HG03108 (cell line): ENCODE measurements around the gene LHFPL3.
"Not testable (repeated sequence)": the region's sequence is repeated elsewhere in the genome, so short reads cannot be mapped to it uniquely, and the experiment has no call there.

Experiments
- ATAC-seq: cut with Tn5 transposase; IDR thresholded peaks from one replicate; pipeline ENCODE4 v1.9.1; 2021; ENCODE audit warnings: moderate library complexity; ENCODE audit not compliant: unreplicated experiment

Gene LHFPL3

DNA sequence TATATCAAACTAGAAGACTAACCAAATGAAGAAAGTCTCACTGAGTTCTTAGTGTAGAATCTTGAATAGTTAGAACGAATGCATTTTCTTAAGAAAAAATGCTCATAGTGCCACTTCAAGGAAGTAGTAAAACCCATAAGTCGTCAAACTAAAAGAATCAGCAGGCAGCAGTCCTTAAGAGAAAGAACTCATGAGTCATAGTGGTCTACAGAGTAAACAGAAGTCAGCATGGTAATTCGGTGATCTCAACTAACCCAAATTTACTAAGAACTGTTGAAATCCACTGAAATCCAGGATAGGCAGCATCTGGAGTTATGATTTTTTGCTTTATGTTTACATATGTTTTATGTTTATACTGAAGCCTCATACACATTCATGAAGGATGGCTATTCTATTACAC is 256.2 kb downstream of the LHFPL3 start:
- ATAC-seq, result no peak

GRCh38 chr7:104595591-104595990 is 267.2 kb downstream of the LHFPL3 start:
- not testable (repeated sequence) for ATAC-seq

DNA sequence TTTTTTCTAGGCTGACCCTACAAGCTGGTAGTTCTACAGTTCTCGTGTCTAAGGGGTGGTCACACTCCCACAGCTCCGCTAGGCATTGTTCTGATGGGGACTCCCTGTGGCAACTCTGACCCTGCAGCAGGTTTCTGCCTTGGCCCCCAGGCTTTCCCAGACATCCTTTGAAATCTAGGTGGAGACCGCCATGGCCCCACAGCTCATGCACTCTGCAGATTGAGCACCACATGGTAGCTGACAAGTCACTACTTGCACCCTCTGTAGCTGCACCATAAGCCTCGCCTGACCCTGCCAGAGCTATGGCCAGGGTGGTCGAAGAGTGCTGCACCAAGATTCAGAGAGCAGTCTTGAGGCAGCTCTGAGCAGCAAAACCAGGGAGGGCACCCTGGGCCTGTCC is 275.6 kb downstream of the LHFPL3 start:
- ATAC-seq, result no peak

DNA sequence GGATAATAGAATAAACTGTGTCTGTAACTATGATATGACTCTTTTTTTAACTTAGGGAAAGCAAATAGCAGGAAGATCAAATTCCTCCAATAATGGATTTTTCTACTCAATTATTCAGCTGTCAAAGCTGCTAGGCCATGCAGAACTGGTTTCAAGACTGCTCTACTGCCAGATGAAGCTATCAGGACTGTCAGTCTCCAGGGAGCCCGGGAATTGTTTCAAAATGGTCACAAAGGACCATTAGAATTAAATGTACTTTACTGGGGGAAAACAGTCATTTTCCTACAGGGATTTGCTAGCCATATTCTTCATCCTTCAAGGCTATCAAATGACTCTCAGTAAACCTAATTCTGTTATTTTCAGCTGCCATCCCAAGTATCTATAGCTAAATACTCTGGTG is 276.3 kb downstream of the LHFPL3 start:
- no peak for ATAC-seq

DNA sequence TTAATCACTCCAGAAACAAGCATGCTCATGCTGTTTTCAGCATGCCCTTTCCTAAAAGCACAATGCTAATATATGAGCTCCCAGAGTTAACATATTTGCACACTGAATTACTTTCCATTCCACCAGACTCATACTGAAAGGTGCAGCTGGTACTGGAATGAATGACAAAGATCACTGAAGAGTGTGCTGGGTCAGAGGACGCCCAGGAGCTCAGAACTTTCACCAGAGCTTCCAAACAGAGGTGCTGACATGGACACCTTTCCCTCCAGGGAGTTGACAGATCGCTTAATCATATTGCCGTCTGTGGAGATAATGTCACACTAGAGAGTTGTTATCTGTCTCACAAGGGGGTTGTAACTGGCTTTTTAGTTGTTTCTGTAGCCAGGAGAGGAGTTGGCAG is 292.9 kb downstream of the LHFPL3 start:
- no peak for ATAC-seq

DNA sequence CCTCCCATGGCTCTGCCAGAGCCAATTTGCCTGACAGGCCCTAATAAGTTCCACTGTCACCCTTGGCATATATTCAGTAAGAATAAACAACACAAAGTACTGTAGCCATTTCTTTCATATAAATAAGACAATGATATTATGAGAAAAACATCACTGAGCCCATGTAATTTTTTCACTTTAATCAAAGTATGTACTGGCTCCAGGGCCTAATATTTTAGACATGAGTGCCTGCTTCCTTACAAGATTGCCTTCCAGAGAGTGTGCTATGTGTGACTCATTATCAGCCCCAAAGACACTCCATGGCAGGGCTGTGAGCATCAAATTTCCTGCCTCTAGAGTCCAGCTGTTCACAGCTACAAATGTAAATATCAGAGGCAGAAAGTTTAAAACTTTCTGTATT is 297.6 kb downstream of the LHFPL3 start:
- ATAC-seq, result no peak

DNA sequence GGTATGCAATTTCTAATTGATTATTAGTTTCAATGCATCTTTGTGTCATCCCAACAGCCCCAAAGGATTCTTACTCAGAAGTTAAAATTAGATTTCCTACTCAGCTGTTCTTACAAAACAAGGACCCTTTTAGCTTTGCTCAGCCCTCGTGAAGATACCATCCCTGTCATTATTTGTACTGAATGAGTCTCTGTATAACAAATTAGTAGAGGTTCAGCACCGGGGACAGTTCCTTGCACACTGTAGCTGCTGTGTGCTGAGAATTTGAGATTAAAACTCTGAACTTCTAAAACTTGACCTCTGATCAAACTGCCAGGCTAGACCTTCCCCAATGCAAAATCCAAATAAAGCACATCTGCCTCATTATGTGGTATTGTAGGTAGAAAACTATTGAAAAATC is 299.1 kb downstream of the LHFPL3 start:
- no peak for ATAC-seq

- ATAC-seq, result no peak
Measured at GRCh38 chr7:104628017-104628416, 299.6 kb downstream of the LHFPL3 start.

- no peak for ATAC-seq
Measured at GRCh38 chr7:104629408-104629807, 301.0 kb downstream of the LHFPL3 start.

DNA sequence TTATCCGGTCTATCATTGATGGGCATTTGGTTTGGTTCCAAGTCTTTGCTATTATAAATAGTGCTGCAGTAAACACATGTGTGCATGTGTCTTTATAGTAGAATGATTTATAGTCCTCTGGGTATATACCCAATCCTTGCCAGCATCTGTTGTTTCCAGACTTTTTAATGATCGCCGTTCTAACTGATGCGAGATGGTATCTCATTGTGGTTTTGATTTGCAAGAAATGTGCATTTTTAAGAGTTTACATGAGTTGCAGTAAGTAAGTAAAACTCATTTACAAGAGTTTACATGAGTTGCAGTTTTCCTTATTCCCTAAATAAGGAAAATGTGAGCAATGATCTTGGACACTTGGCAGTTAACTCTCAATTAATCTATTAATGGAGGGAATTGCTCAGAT is 312.1 kb downstream of the LHFPL3 start:
- no peak for ATAC-seq

DNA sequence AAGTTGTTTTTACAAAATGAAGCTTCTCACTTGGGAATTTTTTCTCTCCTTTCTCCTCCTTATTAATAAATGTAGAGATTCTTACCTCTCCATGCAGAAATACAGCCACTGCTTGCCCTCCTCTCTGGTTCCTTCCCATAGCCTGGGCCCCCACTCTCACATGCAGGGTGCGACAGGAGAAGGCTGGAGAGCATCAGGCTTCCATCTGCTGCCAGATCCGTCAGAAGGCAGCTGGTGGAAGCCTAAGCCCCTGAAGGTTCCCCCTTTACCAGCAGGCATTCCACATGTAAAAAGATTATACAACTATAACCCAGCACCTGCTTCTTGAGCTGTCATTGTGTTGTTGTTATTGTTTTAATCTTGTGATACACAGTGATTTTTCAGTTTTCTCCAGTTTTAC is 314.2 kb downstream of the LHFPL3 start:
- ATAC-seq, result no peak

DNA sequence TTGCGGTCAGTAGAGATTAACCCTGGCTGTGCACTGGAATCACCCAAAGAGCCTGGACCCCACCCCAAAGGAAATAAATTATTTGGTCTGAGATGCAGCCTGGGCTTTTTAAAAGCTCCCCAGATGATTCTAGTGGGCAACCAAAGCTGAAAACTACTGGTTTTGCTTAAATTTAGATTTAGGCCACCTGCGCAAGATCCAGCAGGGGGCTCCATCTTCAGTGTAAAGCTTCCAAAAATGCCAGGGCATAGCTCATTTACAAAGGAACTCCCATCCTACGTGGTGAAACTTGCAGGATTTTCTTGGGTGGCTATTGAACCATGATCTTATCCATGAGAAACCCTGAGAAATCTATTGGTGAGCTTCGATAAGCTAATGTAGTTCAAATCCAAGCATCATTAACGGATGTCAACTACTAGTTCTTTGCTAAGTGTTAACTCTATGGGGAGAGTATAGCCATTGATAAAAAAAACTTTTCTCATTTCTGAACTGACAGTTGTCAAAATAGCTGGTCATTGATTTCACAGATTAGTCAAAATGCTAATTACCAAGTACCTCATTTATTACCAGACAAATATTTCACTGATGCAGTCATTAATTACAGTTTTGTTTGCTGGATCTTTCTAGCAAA is 315.3 kb downstream of the LHFPL3 start:
- no peak for ATAC-seq

GRCh38 chr7:104650991-104651640 is 322.7 kb downstream of the LHFPL3 start:
- ATAC-seq, result no peak

- ATAC-seq, result no peak
Measured at GRCh38 chr7:104652434-104652833, 324.0 kb downstream of the LHFPL3 start.

- no peak for ATAC-seq
Measured at GRCh38 chr7:104652865-104653264, 324.5 kb downstream of the LHFPL3 start.

- ATAC-seq, result no peak
Measured at GRCh38 chr7:104653825-104654401, 325.5 kb downstream of the LHFPL3 start.

DNA sequence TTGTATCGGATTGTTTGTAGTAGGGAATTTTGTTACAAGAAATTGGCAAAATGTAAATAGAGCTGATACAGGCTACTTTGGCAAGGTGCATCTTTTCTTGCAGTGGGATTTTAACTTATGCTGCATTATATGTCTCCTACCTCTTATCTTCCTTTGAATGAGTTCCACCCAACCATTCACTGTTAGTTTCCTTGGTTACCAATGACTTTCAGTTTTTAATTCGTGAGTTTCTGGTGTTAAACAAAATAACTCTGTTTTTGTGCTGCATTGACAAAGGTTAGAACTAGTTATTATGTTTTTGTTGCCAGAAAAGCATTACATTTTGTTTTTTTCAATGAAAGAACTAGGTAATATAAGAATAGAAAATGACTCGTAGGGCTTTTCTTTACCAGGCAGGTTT is 327.2 kb downstream of the LHFPL3 start:
- no peak for ATAC-seq

DNA sequence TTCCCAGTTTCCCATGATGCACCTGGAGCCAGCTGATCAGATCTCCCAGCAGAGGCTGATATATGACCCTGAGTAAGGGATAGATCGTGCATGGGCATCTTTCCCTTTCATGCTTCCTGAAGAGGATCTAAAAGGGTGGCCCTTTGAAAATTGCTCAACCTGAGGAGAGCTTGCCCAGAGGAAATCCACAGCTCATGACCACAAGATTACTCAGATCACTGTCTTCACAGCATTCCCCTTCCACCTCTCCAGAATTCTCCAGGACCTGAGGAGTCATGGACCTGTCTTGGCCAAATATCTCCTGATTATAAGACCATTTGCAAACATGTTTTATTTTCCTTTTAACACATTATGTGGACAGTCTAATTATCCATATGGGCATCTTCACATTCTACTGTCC is 328.1 kb downstream of the LHFPL3 start:
- no peak for ATAC-seq

DNA sequence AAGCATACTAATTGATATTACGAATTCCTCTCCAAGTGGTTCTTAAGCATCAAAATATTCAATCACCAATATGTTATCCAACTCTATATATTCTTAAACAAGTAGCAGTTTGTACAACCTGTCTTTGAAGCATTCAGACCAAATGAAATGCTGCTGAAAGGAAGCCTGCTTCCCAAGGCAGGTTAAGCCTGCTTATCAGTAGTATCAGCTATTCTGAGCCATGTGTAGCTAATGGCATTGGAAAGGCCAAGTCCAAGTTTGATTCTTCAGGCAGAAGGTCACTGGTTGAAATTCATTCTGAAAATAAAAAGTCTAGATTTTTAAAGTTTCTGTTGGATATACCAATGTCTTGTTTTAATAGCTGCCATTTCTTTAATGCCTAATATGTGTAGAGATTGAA is 328.7 kb downstream of the LHFPL3 start:
- ATAC-seq, result no peak

GRCh38 chr7:104661575-104661974 is 333.2 kb downstream of the LHFPL3 start:
- no peak for ATAC-seq

DNA sequence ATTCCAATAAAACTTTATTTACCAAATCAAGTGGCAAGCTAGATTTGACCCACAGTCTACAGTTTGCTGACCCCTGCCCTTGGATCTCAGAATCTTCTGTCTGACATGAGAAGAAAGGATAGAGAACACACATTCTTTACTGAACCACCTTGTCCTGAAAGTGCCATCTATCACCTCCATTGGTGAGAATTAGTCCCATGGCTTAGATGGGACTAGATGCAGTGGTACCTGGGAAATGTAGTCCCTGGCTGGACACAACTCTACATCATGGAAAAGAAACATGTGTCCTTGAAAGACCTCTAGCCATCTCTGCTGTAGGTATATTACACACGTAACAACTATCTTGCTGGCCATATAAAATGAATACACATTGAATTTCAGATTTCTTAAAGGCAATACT is 336.2 kb downstream of the LHFPL3 start:
- no peak for ATAC-seq

- ATAC-seq, result no peak
Measured at GRCh38 chr7:104677587-104677986, 349.2 kb downstream of the LHFPL3 start.

DNA sequence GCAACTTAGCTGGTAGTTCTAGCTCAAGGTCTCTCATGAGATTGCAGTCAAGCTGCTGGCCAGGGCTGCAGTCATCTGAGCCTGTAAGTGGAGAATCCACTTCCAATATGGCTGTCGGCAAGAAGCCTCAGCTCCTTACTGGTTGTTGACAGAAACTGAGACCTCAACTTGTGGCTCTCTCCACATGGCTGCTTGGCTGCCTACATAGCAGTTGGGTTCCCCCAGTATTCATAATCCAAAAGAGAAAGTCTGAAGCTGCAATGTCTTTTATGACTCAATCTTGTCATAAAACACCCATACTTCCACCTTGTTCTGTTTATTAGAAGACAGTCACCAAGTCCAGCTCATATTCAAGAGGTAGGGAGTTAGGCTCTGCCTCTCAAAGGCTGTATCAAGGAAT is 350.7 kb downstream of the LHFPL3 start:
- no peak for ATAC-seq
